GM04504 (cell line): ENCODE data around the gene RNF5.
A peak's percentile ranks its signal among the peaks of the same experiment; 100 is the strongest.
"Not testable (repeated sequence)": the region's sequence is repeated elsewhere in the genome, so short reads cannot be mapped to it uniquely, and the experiment has no call there.

Experiments
- DNase-seq: peaks from one replicate; pipeline ENCODE4 v3.0.0-alpha.2; 2012; ENCODE audit warnings: low read depth

RNF5 gene

GRCh38 chr6:32176476-32177182, 1.6 kb upstream of the RNF5 start:
- DNase-seq, result no peak

- DNase-seq, result no peak
Measured at GRCh38 chr6:32177183-32177787, 920 bp upstream of the RNF5 start.

- DNase-seq, result no peak
Measured at GRCh38 chr6:32178547-32179440, 589 bp downstream of the RNF5 start.

- DNase-seq, result no peak
Measured at GRCh38 chr6:32179766-32180405, 1.7 kb downstream of the RNF5 start.

GRCh38 chr6:32181148-32181702, 3.0 kb downstream of the RNF5 start:
- no peak for DNase-seq

GRCh38 chr6:32181915-32182529, 3.8 kb downstream of the RNF5 start:
- no peak for DNase-seq

GRCh38 chr6:32182555-32182981, 4.4 kb downstream of the RNF5 start:
- DNase-seq, result no peak

- DNase-seq, result no peak
Measured at GRCh38 chr6:32183030-32183429, 4.8 kb downstream of the RNF5 start.

- no peak for DNase-seq
Measured at GRCh38 chr6:32183483-32184083, 5.4 kb downstream of the RNF5 start.

- no peak for DNase-seq
Measured at GRCh38 chr6:32184084-32184640, 6.0 kb downstream of the RNF5 start, which contains the start of gene AGER. Gene AGER, minus strand, starts transcription at chr6:32184253. Its CDS starts 31 bp downstream, at chr6:32184222.

- peak; percentile 69 for DNase-seq
Measured at GRCh38 chr6:32185681-32186131, 7.5 kb downstream of the RNF5 start.

GRCh38 chr6:32186151-32186840, 8.1 kb downstream of the RNF5 start:
- not testable (repeated sequence) for DNase-seq

- no peak for DNase-seq
Measured at GRCh38 chr6:32187009-32187709, 9.0 kb downstream of the RNF5 start.

GRCh38 chr6:32187725-32188380, 9.6 kb downstream of the RNF5 start:
- DNase-seq, result not testable (repeated sequence)

- DNase-seq, result no peak
Measured at GRCh38 chr6:32188381-32189068, 10.3 kb downstream of the RNF5 start.

- no peak for DNase-seq
Measured at GRCh38 chr6:32189069-32189741, 11.0 kb downstream of the RNF5 start.

- DNase-seq, result no peak
Measured at GRCh38 chr6:32189742-32190053, 11.5 kb downstream of the RNF5 start.
